ENCODE measurements around the gene TRIM43.
"Not testable (repeated sequence)": the region's sequence is repeated elsewhere in the genome, so short reads cannot be mapped to it uniquely, and the experiment has no call there.

TRIM43 gene

GRCh38 chr2:95591701-95592100 is at the start of gene TRIM43:
Gene TRIM43 (plus strand): TSS chr2:95592001. CDS start chr2:95594024, 2,023 bp downstream.
- not testable (repeated sequence) for H3K9me3 ChIP-seq (ENCODE audit: control insufficient read depth in 1 of 2, low read length in 2 of 2); H3K4me1 ChIP-seq (ENCODE audit: control insufficient read depth in 1 of 2, insufficient read depth in 2 of 2, low read length in 2 of 2); H3K4me3 ChIP-seq (ENCODE audit: low read depth in 1 of 2, low read length in 2 of 2); H3K36me3 ChIP-seq (ENCODE audit: control insufficient read depth in 1 of 2, insufficient read depth in 2 of 2, low read length in 2 of 2); H3K27me3 ChIP-seq (ENCODE audit: control insufficient read depth in 1 of 2, insufficient read depth in 2 of 2, low read length in 2 of 2); H3K27ac ChIP-seq (ENCODE audit: low read depth, low read length); H3K9ac ChIP-seq (ENCODE audit: low read depth in 1 of 2, low read length in 2 of 2)

- H3K4me3 ChIP-seq (ENCODE audit: low read depth in 1 of 2, low read length in 2 of 2), result no peak overlapping the region
- H3K9ac ChIP-seq (ENCODE audit: low read depth in 1 of 2, low read length in 2 of 2), result no peak overlapping the region
- no peaks in the 10 kb centered on the region for H3K9me3 ChIP-seq (ENCODE audit: control insufficient read depth in 1 of 2, low read length in 2 of 2)
- no peaks in the 10 kb centered on the region for H3K27me3 ChIP-seq (ENCODE audit: control insufficient read depth in 1 of 2, insufficient read depth in 2 of 2, low read length in 2 of 2)
- no peaks in the 10 kb centered on the region for H3K4me1 ChIP-seq (ENCODE audit: control insufficient read depth in 1 of 2, insufficient read depth in 2 of 2, low read length in 2 of 2)
- H3K27ac ChIP-seq (ENCODE audit: low read depth, low read length), result no peak overlapping the region
- no peaks in the 10 kb centered on the region for H3K36me3 ChIP-seq (ENCODE audit: control insufficient read depth in 1 of 2, insufficient read depth in 2 of 2, low read length in 2 of 2)
Observed at GRCh38 chr2:95551055-95551568, 40.7 kb upstream of the TRIM43 start.

GRCh38 chr2:95552911-95553310 is 38.9 kb upstream of the TRIM43 start:
- Histone ChIP-seq H3K27me3 (ENCODE audit: control insufficient read depth in 1 of 2, insufficient read depth in 2 of 2, low read length in 2 of 2) (no peaks in the 10 kb centered on the region), H3K9me3 (ENCODE audit: control insufficient read depth in 1 of 2, low read length in 2 of 2) (no peaks in the 10 kb centered on the region), H3K36me3 (ENCODE audit: control insufficient read depth in 1 of 2, insufficient read depth in 2 of 2, low read length in 2 of 2) (no peaks in the 10 kb centered on the region), H3K4me1 (ENCODE audit: control insufficient read depth in 1 of 2, insufficient read depth in 2 of 2, low read length in 2 of 2) (no peaks in the 10 kb centered on the region), H3K27ac (ENCODE audit: low read depth, low read length) (no peak overlapping the region), H3K4me3 (ENCODE audit: low read depth in 1 of 2, low read length in 2 of 2) (no peak overlapping the region), H3K9ac (ENCODE audit: low read depth in 1 of 2, low read length in 2 of 2) (no peak overlapping the region)

- H3K36me3 ChIP-seq (ENCODE audit: control insufficient read depth in 1 of 2, insufficient read depth in 2 of 2, low read length in 2 of 2), result no peaks in the 10 kb centered on the region
- no peaks in the 10 kb centered on the region for H3K4me1 ChIP-seq (ENCODE audit: control insufficient read depth in 1 of 2, insufficient read depth in 2 of 2, low read length in 2 of 2)
- no peaks in the 10 kb centered on the region for H3K9me3 ChIP-seq (ENCODE audit: control insufficient read depth in 1 of 2, low read length in 2 of 2)
- no peak overlapping the region for H3K9ac ChIP-seq (ENCODE audit: low read depth in 1 of 2, low read length in 2 of 2)
- H3K27ac ChIP-seq (ENCODE audit: low read depth, low read length), result no peak overlapping the region
- no peak overlapping the region for H3K4me3 ChIP-seq (ENCODE audit: low read depth in 1 of 2, low read length in 2 of 2)
- no peaks in the 10 kb centered on the region for H3K27me3 ChIP-seq (ENCODE audit: control insufficient read depth in 1 of 2, insufficient read depth in 2 of 2, low read length in 2 of 2)
Observed at GRCh38 chr2:95569170-95569569, 22.6 kb upstream of the TRIM43 start.

GRCh38 chr2:95573866-95574265 is 17.9 kb upstream of the TRIM43 start:
- H3K9me3 ChIP-seq (ENCODE audit: control insufficient read depth in 1 of 2, low read length in 2 of 2), result no peaks in the 10 kb centered on the region
- H3K9ac ChIP-seq (ENCODE audit: low read depth in 1 of 2, low read length in 2 of 2), result no peak overlapping the region
- no peak overlapping the region for H3K4me3 ChIP-seq (ENCODE audit: low read depth in 1 of 2, low read length in 2 of 2)
- H3K36me3 ChIP-seq (ENCODE audit: control insufficient read depth in 1 of 2, insufficient read depth in 2 of 2, low read length in 2 of 2), result no peaks in the 10 kb centered on the region
- H3K27ac ChIP-seq (ENCODE audit: low read depth, low read length), result no peak overlapping the region
- H3K4me1 ChIP-seq (ENCODE audit: control insufficient read depth in 1 of 2, insufficient read depth in 2 of 2, low read length in 2 of 2), result no peaks in the 10 kb centered on the region
- H3K27me3 ChIP-seq (ENCODE audit: control insufficient read depth in 1 of 2, insufficient read depth in 2 of 2, low read length in 2 of 2), result no peaks in the 10 kb centered on the region

- no peak overlapping the region for H3K27ac ChIP-seq (ENCODE audit: low read depth, low read length)
- H3K36me3 ChIP-seq (ENCODE audit: control insufficient read depth in 1 of 2, insufficient read depth in 2 of 2, low read length in 2 of 2), result no peaks in the 10 kb centered on the region
- H3K4me3 ChIP-seq (ENCODE audit: low read depth in 1 of 2, low read length in 2 of 2), result no peak overlapping the region
- no peak overlapping the region for H3K9ac ChIP-seq (ENCODE audit: low read depth in 1 of 2, low read length in 2 of 2)
- no peaks in the 10 kb centered on the region for H3K9me3 ChIP-seq (ENCODE audit: control insufficient read depth in 1 of 2, low read length in 2 of 2)
- H3K27me3 ChIP-seq (ENCODE audit: control insufficient read depth in 1 of 2, insufficient read depth in 2 of 2, low read length in 2 of 2), result no peaks in the 10 kb centered on the region
- H3K4me1 ChIP-seq (ENCODE audit: control insufficient read depth in 1 of 2, insufficient read depth in 2 of 2, low read length in 2 of 2), result no peaks in the 10 kb centered on the region
Observed at GRCh38 chr2:95574506-95574905, 17.3 kb upstream of the TRIM43 start.

- Histone ChIP-seq H3K4me3 (ENCODE audit: low read depth in 1 of 2, low read length in 2 of 2) (no peak overlapping the region), H3K9ac (ENCODE audit: low read depth in 1 of 2, low read length in 2 of 2) (no peak overlapping the region), H3K4me1 (ENCODE audit: control insufficient read depth in 1 of 2, insufficient read depth in 2 of 2, low read length in 2 of 2) (no peaks in the 10 kb centered on the region), H3K36me3 (ENCODE audit: control insufficient read depth in 1 of 2, insufficient read depth in 2 of 2, low read length in 2 of 2) (no peaks in the 10 kb centered on the region), H3K27me3 (ENCODE audit: control insufficient read depth in 1 of 2, insufficient read depth in 2 of 2, low read length in 2 of 2) (no peaks in the 10 kb centered on the region), H3K27ac (ENCODE audit: low read depth, low read length) (no peak overlapping the region), H3K9me3 (ENCODE audit: control insufficient read depth in 1 of 2, low read length in 2 of 2) (no peaks in the 10 kb centered on the region)
Observed at GRCh38 chr2:95575857-95576256, 15.9 kb upstream of the TRIM43 start.

- no peak overlapping the region for H3K9ac ChIP-seq (ENCODE audit: low read depth in 1 of 2, low read length in 2 of 2)
- H3K27ac ChIP-seq (ENCODE audit: low read depth, low read length), result no peak overlapping the region
- H3K36me3 ChIP-seq (ENCODE audit: control insufficient read depth in 1 of 2, insufficient read depth in 2 of 2, low read length in 2 of 2), result no peaks in the 10 kb centered on the region
- no peak overlapping the region for H3K4me3 ChIP-seq (ENCODE audit: low read depth in 1 of 2, low read length in 2 of 2)
- no peaks in the 10 kb centered on the region for H3K4me1 ChIP-seq (ENCODE audit: control insufficient read depth in 1 of 2, insufficient read depth in 2 of 2, low read length in 2 of 2)
- H3K9me3 ChIP-seq (ENCODE audit: control insufficient read depth in 1 of 2, low read length in 2 of 2), result no peaks in the 10 kb centered on the region
- H3K27me3 ChIP-seq (ENCODE audit: control insufficient read depth in 1 of 2, insufficient read depth in 2 of 2, low read length in 2 of 2), result no peaks in the 10 kb centered on the region
Observed at GRCh38 chr2:95578539-95578938, 13.3 kb upstream of the TRIM43 start.

GRCh38 chr2:95583545-95583944 is 8.3 kb upstream of the TRIM43 start:
- not testable (repeated sequence) for H3K27me3 ChIP-seq (ENCODE audit: control insufficient read depth in 1 of 2, insufficient read depth in 2 of 2, low read length in 2 of 2); H3K9ac ChIP-seq (ENCODE audit: low read depth in 1 of 2, low read length in 2 of 2); H3K4me1 ChIP-seq (ENCODE audit: control insufficient read depth in 1 of 2, insufficient read depth in 2 of 2, low read length in 2 of 2); H3K4me3 ChIP-seq (ENCODE audit: low read depth in 1 of 2, low read length in 2 of 2); H3K36me3 ChIP-seq (ENCODE audit: control insufficient read depth in 1 of 2, insufficient read depth in 2 of 2, low read length in 2 of 2); H3K9me3 ChIP-seq (ENCODE audit: control insufficient read depth in 1 of 2, low read length in 2 of 2); H3K27ac ChIP-seq (ENCODE audit: low read depth, low read length)

GRCh38 chr2:95584321-95584720 is 7.5 kb upstream of the TRIM43 start:
- not testable (repeated sequence) for H3K27me3 ChIP-seq (ENCODE audit: control insufficient read depth in 1 of 2, insufficient read depth in 2 of 2, low read length in 2 of 2); H3K9me3 ChIP-seq (ENCODE audit: control insufficient read depth in 1 of 2, low read length in 2 of 2); H3K4me3 ChIP-seq (ENCODE audit: low read depth in 1 of 2, low read length in 2 of 2); H3K36me3 ChIP-seq (ENCODE audit: control insufficient read depth in 1 of 2, insufficient read depth in 2 of 2, low read length in 2 of 2); H3K4me1 ChIP-seq (ENCODE audit: control insufficient read depth in 1 of 2, insufficient read depth in 2 of 2, low read length in 2 of 2); H3K9ac ChIP-seq (ENCODE audit: low read depth in 1 of 2, low read length in 2 of 2); H3K27ac ChIP-seq (ENCODE audit: low read depth, low read length)

All from duodenal mucosa (tissue), 2 donors.